ENCODE results near the gene CYFIP1.

CYFIP1 gene

DNA sequence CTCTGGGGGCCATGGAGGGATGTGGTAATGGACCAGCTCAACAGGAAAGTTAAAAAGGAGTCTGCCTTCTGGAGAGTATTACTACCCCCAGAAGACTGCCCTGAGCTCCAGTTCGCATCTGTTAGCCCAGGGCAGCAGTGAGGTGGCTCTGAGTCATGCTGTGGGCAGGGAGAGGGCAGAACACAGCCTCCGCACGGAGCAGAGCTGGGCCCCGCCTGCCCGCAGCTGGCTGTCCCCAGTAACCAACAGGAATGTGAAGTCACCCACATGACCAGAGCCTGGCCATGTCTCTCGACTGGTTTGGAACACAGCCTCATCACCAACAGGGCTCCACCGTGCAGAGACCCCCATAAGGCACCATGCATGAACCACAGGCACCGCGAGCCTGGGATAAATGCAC lies 62.1 kb downstream of the CYFIP1 start:
- DNase-seq (ENCODE audit: low read depth), result peak; percentile 3

DNA sequence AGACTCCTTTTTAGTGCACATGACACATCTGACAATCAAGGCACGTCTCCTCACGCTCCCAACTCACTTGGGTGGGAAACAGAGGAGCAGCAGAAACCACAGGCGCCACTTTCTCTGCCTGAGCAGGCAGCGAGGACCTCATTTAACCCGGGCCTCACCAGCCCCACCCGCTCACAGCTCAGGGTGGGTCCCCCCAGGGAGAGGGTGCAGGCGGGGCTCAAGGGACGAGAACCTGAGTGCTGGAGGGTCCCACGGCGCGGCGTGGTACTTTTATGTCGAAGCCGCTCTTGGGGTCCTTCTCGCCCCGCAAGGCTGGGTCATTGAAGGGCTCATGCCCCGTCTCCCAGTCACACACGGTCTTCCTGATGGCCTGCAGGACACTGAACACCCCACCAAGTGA lies 62.6 kb downstream of the CYFIP1 start:
- no peak for DNase-seq (ENCODE audit: low read depth)

DNA sequence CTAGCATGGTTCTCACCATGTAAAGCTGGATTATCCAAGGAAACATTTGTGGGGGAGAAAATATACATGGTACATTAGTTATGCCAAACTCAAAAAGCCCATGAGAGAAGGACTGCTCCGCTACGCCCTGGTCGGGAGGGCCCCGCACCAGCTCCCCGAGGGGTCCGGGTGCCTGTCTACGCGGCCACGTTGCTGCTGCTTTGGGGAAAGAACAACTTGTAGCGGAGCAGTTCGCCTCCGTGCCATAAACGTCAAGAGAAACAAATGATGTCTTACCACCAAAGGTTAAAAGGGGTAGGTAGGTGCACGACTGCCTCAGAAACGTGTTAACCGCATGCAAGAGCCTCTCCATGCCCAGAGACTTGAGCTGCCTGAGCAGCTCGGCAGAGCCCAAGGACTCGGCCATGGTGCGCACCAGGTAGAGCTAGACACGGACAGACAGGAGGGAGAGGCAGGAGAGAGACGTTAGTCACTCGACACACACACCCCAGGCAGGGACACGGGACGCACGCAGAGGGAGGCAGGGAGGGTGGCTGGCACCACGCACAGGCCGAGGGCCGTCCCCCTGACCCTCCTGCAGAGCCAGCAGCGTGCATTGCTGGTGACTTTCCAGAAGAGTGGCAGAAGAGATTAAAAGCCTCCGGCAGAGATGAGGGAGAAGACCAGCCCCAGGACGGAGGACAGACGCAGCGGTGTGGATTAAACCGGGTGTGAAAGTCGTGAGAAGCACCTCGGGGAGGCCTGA lies 63.4 kb downstream of the CYFIP1 start:
- DNase-seq (ENCODE audit: low read depth), result no peak

DNA sequence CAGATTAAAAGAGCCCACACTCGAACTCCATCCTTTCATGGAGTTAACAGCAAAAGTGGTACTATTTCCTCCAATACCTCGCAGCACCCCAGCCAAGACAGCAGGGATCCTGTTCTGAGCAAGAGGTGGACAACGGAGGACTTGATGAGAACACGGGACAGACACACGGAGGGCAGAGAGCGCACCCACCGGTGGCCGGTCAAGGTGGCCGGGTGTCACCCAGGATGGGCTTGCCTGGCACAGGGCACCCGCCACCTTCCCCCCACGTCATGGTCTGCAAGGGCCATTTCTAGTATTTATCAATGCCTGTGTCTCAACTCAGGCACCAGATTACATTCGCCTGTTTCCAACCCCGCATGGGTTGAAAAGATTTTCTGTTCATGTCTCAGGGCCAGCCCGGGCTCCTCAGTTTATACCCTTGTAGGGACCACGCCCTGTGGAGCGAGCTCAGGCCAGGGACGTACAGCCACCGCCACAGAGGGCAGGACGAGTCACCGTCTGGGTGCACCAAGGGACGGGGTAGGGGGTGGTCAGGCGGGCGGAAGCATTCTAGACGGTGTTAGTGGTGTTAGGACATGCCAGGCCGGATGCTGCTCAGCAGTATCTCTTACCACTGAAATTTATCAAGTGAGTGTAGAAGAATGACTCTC lies 64.2 kb downstream of the CYFIP1 start:
- no peak for DNase-seq (ENCODE audit: low read depth)

DNA sequence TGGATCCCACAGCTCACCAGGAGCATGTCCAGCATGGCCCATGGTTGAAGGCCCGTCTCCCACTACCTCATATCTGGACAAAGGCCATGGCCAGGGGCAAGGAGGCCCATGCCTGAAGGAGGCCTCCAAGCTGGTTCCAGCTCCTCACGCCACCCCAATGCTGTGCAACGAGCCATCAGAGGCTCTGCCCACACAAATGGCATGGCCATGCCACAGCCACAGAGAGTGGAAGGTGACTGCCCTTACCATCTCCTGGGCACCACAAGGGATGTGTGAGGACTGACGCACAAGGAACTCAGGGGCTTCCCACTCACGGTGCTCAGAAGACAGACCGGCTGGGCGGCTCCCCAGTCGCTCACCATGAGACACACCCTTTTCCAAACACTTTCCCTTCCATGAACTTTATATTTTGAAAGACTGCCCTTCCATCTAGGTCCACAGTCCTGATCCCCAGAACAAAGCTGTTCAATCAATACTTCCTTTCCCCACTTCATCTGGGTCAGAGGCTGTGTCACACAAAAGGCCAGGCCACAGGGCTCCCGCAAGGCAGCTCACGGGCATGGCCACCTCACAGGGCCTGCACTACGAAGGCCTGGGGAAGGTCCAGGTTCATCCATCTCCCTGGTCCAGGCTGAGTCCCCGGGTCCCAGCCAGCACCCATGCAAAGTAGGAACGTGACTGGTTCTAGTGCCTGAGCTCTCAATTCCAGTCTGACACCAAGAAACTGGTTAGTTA lies 66.4 kb downstream of the CYFIP1 start:
- DNase-seq (ENCODE audit: low read depth), result no peak

DNA sequence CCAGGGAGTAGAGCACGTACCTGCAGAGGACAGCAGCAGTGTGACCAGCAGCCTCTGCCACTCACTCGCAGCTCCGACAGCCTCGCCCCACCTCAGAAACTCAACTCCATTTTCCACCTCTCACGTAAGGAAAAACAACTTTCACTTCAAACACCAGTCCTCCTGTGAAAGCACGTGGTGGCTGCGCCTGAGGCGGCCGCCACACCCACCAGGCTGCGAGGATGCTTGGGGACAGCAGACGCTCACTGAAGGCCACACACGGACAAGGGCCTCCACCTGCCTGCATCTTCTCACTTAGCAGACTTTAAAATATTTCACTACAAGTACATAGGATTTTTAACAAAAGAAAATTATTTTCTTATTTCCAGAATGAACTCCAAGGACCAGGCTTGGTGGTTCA lies 67.9 kb downstream of the CYFIP1 start:
- DNase-seq (ENCODE audit: low read depth), result no peak

DNA sequence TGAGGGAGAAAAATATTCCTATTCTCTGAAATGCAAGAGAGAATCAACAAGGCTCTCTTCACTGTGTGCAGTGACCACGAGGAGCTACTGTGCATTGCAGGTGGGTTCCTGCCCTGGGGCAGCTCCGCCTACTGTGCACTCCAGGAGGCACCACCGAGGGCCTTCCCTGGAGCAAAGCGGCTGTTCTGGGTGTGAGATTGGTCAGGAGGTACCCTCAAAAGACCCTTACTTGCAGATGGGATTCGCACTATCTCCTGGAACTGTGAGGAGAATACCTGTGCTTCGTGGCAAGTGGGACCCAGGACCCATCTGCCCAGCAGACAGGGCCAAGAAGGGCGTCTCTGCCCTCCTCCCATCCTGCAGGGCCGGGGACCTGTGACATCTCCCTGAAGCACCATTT lies 68.9 kb downstream of the CYFIP1 start:
- no peak for DNase-seq (ENCODE audit: low read depth)

DNA sequence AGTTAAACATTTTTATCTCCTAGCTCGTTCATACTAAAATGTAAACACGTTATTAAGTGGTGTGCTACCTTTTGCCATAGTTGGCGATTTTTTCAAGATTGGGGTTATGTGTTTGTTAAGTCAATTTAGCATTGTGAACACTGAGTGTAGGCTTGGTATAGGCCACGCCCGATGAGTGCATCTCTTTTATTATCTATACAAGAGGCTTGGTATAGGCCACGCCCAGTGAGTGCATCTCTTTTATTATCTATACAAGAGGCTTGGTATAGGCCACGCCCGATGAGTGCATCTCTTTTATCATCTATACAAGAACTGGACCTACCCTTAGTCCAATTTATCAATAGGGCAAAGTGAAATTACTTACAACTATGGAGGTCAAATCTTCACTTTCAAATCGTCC lies 71.3 kb downstream of the CYFIP1 start:
- DNase-seq (ENCODE audit: low read depth), result no peak

DNA sequence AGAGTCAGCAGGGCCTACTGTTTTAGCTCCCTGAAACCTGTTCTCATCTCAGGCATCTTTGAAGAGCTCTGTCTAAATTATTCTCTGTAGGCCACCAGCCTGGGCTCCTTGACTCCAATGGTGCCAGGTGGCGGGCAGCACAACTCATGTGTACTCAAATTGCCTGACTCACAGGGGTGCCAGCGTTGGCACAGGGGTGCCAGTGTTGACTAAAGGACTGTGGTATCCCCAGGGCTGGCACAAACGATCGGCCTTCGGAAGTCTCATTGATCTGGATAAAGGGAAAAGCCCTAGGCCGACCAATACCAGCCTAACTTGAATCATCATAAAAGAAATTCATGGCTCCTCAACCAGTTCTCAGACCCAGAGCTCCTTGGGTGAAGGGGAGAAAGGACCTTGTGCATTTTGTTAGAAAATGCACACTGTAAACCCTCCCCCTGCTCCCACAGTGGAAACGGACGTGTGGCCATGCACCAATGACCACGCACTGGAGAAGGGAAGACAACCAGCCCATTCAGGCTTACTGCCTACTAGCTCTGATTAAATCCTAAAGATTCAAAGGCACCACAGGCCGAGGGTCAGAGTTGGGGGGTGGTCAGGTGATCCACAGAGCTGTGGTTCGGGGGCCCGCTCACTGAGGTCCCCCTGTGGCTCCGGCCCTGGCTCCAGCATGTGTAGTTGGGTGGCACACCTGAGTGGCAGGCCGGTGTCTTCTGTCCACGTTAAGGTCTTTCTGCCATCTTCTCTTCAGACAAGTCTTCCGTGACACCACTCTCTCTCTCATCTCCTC lies 72.8 kb downstream of the CYFIP1 start:
- no peak for DNase-seq (ENCODE audit: low read depth)

DNA sequence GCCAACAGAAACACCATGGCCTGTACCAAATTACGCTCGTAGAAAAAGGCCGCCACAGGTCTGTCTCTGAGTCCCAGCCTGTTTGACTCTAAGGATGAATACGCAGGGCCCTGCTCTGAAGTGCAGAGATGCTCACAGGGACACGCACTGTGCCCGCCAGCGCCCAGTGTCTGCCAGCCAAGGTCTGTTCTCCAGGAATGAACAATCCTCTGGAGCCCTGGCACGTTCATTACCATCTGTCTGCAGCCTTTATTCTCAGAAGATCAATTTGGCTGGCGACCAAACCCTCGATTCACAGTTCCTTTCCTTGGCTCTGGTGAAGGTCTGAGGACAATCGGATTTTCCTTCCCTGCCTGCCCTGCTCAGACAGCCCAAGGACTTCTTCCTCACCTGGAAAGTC lies 75.4 kb downstream of the CYFIP1 start:
- no peak for DNase-seq (ENCODE audit: low read depth)

DNA sequence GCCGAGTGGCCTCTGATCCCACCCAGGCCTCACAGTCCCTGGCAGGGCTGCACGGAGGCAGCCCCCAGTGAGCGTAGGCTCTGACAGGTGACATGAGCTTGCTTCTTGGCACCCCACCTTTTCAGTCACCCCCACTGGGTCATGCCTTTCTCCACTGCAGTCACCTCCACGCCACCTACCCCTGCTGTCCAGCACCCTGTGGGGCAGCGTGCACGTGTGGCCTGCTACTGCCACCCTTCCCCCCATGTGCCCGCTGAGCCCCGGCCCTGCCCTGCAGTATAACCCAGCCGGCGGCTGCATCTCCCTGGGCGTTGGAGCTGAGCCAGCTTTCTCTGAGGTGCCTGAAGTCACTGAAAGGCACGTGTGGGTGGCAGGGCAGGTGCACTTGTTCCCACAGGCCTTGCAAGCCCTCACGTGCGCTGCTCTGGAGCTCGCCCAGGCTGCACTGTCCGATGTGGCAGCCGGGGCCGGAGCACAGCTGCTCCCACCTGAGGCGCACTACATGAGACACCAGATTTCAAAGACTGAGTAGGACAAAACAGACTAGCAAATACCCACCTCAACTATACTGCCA lies 76.1 kb downstream of the CYFIP1 start:
- no peak for DNase-seq (ENCODE audit: low read depth)

DNA sequence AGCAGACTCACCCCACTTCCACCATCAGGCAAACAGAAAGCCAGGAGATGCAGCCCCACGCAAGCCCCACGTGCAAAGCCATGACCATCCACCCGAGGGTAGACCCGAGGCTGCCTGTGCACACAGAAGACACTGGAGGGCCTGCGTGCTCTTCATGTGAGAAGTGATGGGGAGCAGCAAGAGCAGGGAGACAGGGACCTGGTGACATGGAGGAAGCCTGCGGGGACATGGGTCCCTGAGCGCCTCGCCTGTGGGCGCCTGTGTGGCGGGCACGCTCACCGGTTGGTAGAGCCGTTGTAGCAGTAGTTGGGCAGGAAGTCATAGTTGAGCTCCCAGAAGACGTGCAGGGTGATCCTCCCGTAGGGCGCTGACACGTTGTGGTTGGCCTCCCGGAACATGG lies 76.7 kb downstream of the CYFIP1 start:
- DNase-seq (ENCODE audit: low read depth), result no peak

DNA sequence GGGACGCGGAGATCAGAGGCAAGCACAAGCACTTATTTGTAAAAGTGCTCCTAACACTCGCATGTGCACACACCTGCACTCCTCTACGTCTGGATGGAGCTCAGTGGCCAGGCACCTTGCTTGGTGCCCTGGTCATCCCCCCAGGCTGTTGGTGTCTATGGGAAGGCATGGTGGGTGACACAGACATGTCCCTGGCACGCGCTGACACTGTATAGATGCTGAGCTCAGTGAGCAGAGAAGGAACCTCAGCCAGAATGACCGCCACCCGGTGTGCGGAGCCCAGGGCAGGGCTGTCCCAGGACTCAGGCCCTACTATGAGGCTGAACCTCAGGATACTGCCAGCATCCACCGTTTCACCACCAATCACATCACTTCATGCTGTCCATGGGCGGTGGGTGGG lies 77.2 kb downstream of the CYFIP1 start:
- DNase-seq (ENCODE audit: low read depth), result no peak

DNA sequence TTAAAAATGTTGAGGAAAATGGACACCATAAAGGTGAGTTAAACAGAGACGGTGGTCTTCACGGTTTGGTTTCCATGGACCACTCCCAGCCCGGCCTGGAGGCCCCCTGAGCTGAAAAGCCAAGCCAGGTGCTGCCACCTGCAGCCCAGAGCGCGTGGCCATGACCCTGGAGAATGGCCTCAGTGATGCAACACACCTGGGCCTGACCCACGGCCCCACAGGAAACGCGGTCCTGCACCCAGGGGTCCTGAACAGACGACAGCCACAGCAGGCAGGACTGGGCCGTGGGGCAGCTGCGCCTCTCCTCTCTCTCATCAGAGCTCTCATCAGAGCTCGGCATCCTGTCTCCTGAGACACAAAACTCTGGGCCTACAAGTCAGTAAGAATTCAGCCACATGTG lies 77.6 kb downstream of the CYFIP1 start:
- no peak for DNase-seq (ENCODE audit: low read depth)

DNA sequence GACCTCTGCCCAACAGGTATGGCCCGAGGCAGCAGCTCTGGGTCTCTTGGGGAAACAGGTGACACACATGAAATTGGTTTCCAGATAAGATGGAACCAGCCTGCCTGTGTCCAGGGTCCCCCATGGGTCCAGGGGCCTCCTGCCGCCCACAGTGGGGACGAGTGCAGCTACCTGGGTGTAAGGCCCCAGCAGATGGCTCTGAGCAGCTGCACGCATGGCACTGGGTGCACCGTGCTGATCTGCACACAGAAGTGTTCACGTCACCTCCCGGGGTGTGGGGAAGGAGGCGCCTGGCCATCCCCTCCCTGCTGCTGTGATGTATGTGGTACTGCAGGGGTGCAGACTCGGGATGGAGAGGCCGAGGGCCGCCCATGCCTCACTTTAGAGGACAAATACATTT lies 78.1 kb downstream of the CYFIP1 start:
- no peak for DNase-seq (ENCODE audit: low read depth)

DNA sequence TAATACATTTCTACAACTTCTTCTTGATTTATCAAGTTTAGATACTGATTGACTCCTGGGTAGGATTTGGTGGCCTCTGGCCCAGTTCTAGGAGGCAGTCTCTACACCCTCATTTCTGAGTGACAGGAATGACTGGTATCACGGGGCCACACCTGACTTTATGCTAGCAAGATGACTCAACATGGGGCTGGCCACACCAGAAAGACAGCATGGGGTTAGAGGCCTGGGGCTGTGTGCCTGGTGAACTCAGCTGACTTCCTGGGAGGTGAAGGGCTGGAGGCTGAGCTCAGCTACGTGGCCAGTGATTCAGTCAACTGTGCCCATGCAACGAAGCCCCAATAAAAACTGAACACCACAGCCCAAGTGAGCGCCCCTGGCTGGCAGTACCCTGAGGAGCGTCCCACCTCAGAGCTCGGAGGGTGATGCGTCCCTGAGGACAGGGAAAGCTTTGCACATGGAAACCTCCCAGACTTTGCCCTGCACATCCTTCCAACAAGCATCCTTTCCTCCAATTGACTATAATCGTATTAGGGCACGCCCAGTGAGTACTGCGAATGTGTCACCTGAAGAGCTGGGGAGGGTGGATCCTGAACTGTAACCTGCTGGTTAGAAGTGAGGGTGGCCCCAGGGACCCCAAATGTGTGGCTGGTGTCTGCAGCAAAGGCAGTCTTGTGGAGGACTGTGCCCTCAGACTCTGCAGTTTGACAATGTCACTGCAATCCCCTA lies 84.5 kb downstream of the CYFIP1 start:
- DNase-seq (ENCODE audit: low read depth), result no peak

DNA sequence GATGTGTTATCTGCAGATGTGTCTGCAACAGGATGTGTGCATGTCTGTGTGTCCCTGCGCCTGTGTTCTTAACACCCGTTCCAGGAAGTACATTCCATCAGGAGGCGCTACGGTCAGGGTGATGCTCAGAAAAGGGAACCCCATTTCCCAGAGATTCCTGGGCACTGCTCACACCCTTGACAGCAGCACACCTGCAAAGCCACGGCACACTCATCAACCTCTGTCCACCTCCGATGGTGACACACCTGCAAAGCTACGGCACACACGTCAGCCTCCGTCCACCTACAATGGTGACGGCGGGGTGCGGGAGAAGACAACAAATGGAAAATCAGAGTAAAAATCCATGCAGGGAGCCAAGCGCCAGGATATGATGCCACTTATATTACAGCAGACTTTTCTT lies 86.3 kb downstream of the CYFIP1 start:
- DNase-seq (ENCODE audit: low read depth), result no peak

DNA sequence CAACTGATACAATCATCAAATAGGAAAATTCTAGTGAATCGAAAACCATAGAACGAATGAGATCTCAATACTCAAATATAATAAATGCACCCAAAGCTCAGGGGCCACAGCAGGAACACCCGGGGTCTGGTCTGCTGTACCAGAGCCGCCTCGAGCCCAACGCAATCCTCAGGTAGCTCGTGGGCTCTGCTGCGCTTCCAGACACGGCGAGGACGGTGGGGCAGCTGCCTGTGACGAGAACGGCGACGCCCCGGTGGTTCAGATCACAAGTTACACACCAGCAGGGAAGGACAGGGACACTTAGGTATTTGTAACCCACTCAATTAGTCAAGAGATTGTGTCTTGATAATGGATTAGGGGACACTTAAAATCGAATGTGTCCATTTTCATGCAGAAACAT lies 87.1 kb downstream of the CYFIP1 start:
- no peak for DNase-seq (ENCODE audit: low read depth)

DNA sequence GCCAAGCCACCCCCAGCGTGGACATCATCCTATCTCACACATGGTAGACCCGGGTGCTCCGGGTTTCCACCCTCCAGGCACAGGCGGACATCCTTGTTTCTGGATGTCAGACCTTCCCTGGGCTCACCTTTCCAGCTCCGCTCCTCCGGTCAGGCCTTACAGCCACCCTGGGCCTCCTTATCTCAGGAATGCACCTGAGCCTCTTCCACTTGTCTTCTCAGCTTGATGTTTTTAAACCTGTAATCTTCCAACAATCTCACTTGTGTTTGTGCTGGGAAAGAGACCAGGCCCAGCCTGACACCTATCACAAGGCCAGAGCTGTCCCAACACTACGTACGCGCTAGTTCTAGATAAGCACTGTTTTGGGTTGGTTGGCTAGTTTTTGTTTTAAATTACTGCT lies 87.8 kb downstream of the CYFIP1 start:
- DNase-seq (ENCODE audit: low read depth), result no peak

DNA sequence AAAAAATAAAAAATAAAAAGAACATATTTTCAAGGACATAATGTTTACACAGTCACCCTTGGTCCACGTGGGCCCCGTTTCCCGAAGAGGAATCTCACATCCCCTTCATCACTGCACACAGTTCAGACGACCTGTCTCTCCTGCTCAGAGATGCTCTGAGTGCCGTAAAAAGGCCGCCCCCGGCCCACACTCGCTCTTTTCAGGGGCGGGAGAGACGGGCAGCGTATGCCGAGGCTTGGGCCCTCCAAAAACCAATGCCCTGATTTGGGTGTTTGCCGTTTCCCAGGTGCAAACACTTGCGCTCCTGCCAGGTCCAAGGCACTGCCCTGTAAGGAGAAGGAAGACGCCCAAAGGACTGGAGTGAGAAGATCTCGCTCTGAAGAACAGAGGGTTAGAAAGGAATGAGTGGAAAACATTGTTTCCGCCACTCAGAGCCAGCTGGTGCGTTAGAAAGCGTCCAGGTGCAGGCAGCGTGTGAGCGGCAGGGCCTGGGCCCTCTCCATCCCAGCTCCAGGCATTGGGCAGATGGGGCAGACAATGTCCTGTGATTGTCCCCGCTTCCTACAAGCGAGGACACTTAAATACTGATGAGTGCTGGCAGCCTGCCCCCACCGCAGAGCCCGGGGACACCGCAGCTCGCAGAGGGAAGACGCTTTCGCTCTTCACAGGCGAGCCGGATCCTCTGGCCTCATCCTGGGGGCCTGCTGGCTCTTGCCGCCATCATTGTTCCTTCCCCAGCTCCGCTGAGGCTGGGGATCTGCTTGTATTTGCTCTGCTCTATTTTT lies 88.5 kb downstream of the CYFIP1 start:
- no peak for DNase-seq (ENCODE audit: low read depth)

DNA sequence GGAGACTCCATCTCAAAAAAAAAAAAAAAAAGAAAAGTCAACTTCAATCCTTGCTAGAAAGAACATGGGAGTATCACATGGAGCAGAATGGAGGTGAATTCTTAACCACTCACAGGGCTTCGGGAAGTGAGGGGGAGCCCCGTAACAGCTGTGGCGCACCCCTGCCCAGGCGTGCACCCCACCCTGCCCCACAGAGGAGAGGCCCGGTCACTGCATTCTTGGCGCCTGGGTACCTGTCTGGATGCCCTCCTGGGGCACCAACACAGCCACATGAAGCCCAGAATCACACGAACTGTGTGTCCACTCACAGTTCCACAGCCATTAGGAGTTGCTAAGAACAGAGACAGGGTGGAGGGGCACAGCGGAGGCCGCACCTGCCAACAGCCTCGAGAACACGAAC lies 89.9 kb downstream of the CYFIP1 start:
- no peak for DNase-seq (ENCODE audit: low read depth)

All from fibroblast of the conjunctiva (primary cell).